Measurements from ENCODE around the gene SLC51B.

SLC51B gene

GRCh38 chr15:65041787-65042186 is 3.4 kb upstream of the SLC51B start:
- no peak for DNase-seq (ENCODE audit: low read depth)

- DNase-seq (ENCODE audit: low read depth), result no peak
Measured at GRCh38 chr15:65042776-65043327, 2.3 kb upstream of the SLC51B start.

GRCh38 chr15:65044218-65044617 is 969 bp upstream of the SLC51B start:
- peak; percentile 76 for DNase-seq (ENCODE audit: low read depth)

- no peak for DNase-seq (ENCODE audit: low read depth)
Measured at GRCh38 chr15:65048241-65048640, 3.1 kb downstream of the SLC51B start.

- DNase-seq (ENCODE audit: low read depth), result peak; percentile 93
Measured at GRCh38 chr15:65049418-65049840, 4.2 kb downstream of the SLC51B start.

DNA sequence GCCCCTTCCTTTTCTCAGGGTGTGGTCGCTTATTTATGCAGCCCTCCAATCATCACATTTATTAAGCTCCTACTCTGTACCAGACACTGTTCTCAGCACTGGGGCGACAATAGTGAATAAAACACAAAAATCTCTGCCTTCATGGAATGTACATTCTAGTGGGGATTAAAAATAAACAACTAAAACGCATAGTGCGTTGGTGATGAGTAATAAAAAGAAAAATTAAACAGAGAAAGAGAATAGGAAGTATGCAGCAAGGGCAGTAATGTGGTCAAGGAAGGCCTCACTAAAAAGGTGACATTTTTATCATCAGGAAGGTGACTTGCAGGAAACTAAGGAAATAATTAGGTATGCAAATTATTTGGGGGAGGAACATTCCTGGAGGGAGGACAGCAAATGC is 5.1 kb downstream of the SLC51B start:
- no peak for DNase-seq (ENCODE audit: low read depth)

- no peak for DNase-seq (ENCODE audit: low read depth)
Measured at GRCh38 chr15:65051266-65051665, 6.1 kb downstream of the SLC51B start.

- no peak for DNase-seq (ENCODE audit: low read depth)
Measured at GRCh38 chr15:65052956-65053355, 7.8 kb downstream of the SLC51B start.

DNA sequence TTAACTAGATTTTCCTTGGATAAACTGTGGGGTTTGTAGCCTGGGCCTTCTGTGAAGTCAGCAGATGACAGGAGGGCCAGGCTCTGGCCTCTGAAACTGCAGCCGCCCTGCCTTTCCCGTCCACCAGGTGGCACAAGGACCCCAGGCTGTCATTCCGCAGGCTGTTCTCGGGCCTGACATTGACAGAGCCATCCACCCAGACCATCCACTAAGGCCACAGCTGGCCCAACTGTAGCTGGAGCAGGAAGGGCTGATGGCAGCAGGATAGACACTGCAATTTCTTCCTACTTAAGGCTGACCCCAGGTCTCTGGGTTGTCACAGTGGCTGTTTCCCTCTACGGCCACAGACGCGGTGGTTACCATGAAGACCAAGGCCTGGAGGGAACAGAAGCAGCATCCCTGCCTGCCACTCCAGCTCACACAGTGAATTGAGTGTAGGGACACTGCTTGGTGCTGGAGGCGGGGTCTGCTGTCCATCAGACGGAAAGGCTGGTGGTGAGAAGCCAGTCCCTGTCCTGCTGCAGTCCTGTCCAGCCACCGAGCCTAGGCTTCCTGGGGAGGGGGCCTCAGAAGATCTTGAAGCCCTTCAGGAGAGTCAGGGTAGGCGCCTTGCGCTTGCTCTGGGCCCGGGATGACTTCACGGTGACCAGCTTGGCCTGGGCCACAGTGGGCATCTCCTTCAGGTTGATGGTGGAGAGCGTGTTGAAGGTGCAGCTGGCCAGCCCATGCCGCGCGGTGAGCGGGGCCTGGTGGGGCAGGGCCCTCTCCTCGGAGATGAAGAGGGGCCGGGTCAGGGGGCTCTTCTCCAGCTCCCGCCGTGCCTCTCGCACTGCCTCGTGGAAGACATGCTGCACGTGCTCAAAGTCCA is 9.4 kb downstream of the SLC51B start:
- DNase-seq (ENCODE audit: low read depth), result peak; percentile 51

- peak; percentile 58 for DNase-seq (ENCODE audit: low read depth)
Measured at GRCh38 chr15:65055201-65055870, 10.1 kb downstream of the SLC51B start.

DNA sequence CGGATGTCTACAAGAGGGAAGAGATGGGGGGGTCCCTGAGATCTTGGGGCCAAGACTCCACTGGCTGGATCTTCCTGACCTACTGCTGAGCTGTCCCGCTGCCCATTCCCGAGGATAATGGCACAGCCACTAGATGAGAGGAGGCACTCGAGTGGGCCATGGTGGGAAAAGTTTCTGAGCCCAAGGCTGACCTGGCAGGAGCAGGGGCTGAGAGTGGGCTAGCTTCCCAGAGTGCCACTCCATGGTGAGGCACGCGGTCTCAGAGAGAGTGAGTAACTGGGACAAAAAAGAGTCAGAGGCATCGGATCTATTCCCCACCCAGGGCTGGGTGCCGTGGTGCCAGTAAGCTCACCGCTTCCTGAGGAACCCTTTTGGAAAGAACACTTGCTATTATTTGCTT is 10.9 kb downstream of the SLC51B start:
- DNase-seq (ENCODE audit: low read depth), result no peak

DNA sequence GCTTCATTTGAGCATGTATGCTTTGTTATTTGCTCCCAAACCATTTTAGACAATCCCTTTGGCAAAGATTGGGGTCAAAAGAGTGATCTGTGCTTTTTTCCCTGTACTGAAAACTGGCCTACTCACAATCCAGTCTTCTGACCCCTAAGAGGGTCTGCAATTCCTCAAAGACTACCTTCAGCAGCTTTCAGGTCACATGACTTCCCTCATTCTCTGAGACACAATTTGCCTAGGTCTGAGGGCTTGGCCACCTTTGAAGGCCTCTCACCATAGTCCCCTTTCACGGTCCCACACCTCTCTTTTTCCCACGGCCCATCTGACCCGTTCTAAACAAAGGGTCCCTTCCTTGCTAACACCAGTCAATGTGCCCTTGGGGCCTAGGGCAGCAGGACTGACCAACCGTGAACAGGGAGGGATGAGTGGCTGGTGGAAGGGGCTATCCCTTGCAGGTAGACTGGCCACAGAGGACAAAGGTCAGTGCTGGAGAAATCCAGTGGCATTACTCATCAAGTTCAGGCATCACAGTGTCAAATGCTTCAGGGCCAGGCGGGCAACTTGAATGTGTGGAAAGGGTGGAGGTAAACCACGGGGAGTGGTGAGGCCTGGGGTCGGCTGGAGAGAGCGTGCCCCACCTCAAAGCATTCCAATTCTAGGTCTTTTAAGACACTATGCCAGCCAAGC is 11.8 kb downstream of the SLC51B start:
- peak; percentile 38 for DNase-seq (ENCODE audit: low read depth)

- DNase-seq (ENCODE audit: low read depth), result no peak
Measured at GRCh38 chr15:65057549-65057940, 12.4 kb downstream of the SLC51B start.

DNA sequence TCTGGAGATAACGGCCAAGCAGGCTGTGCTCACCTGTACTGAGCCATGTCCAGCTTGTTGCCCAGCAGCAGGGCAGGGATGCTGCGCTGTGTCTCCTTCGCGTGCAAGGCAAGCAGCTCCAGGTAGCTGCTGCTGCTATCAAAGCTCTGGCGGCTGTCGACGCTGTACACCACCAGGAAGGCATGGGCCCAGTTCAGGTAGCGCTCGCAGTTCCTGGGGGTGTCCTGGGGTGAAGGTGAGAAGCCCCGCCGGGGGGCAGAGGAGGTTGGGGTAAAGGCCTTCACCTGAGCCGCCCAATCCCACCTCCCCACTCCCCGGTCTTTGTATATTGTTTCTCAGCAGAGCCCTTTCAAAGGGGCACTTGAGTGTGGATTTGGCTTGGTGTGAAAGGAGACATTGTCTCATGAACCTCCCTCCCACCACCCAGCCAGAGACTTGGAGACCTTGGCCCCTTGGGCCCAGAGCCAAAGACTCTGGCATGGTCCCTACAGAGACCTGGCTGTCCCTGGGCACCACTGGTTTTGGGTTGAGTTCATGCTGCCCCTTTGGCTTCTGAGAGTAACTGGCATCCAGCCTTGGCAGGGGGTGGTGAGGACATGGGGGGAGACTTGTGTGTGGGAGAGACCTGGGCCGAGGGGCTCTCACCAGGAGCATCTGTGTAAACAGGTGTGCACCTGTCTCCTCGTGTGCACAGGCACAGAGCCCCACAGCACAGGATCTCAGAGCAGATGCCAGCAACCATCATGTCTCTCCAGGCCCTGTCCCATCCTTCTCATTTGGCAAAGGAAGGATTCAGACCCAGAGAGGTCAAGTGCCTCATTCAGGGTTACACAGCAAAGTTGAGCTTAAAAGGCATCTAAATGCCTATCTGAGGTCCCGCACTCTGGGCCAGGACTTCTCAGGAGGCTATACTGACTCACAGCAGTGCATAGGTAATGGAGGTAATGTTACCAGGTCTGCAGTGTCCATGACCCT is 13.5 kb downstream of the SLC51B start:
- DNase-seq (ENCODE audit: low read depth), result no peak

GRCh38 chr15:65059369-65059750 is 14.2 kb downstream of the SLC51B start:
- DNase-seq (ENCODE audit: low read depth), result no peak

- DNase-seq (ENCODE audit: low read depth), result no peak
Measured at GRCh38 chr15:65059931-65060596, 14.9 kb downstream of the SLC51B start.

DNA sequence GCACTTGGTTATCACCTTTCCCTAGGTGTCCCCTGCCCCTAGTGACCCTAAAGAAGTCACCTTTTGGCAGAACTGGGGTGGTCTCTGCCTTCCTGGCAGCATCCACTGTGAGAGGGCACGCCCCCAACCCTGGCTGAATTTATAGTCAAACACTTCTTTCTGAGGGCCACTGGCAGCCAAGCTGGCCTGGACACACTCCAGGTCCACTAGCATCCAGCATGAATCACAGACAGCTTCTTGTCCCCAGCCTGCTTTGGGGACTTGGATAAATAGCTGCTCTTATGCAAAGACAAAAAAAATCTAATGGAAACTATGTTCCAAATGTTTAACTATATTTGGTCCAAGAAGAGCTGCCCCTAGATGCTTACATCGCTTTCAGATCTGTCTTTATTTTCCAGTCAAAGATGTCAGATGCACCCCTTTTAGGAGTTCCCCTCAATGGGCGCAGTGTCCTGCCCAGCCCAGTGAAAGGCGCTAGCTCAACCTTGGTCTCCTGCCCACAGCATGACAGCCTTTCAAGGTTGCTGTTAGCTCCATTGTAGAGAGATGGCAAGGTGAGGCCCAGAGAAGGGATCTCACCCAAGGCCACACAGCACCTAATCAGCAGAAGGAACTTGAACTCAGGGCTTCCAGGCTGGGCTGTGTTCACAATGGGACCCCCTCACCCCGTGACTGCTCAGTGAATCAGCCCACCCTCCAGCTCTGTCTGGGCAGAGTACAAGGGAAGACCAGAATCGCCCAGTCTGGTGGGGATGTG is 15.6 kb downstream of the SLC51B start:
- DNase-seq (ENCODE audit: low read depth), result no peak

DNA sequence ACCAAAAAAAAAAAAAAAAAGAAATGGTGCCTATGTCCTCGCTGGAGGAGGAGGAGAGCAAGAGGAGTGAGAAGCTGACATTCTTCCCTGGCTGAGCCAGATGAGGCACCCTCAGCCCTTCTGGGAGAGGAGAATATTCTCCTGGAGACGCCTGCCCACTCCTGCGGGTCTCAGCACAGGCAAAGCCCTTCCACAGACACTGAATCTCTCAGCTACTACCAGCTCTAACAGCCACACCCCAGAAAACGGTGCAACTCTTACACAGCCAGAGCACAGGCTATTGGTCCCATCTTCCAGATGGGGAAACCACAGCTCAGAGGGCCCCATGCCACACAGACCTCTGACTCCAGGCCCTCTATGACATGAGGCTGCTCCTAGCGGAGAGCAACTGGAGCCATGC is 16.9 kb downstream of the SLC51B start:
- no peak for DNase-seq (ENCODE audit: low read depth)

DNA sequence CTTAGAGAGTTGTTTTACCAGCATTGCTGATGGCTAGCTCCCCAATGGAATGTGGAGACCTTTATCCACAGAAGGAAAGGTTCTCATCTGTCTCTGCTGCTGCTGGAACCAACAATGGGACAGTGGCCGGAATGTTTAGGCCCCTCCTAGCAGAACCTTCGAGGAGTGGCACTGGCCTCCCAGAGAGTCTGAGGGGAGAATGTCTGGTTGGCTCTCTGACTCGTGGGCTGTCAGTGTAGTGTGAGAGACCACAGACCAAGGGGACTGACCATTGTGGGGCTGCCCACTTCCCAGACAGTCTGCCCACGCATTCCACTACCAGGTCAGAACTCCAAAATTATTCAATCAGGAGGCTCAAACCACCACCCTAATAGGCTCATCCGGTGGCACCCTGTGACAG is 17.5 kb downstream of the SLC51B start:
- DNase-seq (ENCODE audit: low read depth), result no peak

DNA sequence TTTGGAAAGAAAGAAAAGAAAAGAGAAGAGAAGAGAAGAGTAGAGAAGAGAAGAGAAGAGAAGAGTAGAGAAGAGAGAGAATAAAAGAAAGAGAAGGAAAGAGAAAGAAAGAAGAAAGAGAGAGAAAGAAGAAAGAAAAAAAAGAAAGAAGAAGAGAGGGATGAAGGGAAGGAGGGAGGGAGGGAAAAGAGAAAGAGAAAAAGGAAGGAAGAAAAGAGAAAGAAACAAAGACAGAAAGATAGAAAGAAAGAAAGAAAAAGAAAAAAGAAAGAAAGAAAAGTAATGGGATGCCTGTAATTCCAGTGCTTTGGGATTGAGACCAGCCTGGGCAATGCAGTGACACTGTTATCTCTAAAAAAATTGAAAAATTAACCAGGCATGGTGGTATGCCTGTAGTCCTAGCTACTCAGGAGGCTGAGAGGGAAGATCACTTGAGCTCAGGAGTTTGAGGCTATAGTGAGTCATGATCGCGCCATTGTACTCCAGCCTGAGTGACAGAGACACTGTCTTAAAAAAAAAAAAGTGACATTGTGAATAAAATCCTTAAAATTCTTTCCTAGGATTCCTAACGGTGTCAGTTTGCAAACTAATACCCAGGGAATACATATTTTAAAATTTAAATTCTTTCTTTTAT is 20.9 kb downstream of the SLC51B start:
- DNase-seq (ENCODE audit: low read depth), result no peak

All from amniotic epithelial cell (primary cell).